ENCODE results near the gene OTOF.

Gene OTOF

GRCh38 chr2:26466662-26467310, 11.1 kb downstream of the OTOF start:
- in situ Hi-C loops (cut with MboI; ENCODE audit: low sequenced_read_pairs), result no loop called here

- in situ Hi-C loops (cut with MboI; ENCODE audit: low sequenced_read_pairs), result no loop called here
Measured at GRCh38 chr2:26465981-26466471, 11.9 kb downstream of the OTOF start.

- in situ Hi-C loops (cut with MboI; ENCODE audit: low sequenced_read_pairs), result no loop called here
Measured at GRCh38 chr2:26465266-26465925, 12.5 kb downstream of the OTOF start.

GRCh38 chr2:26464390-26465265, 13.3 kb downstream of the OTOF start:
- in situ Hi-C loops (cut with MboI; ENCODE audit: low sequenced_read_pairs), result no loop called here

GRCh38 chr2:26463244-26464192, 14.4 kb downstream of the OTOF start:
- in situ Hi-C loops (cut with MboI; ENCODE audit: low sequenced_read_pairs), result no loop called here

- in situ Hi-C loops (cut with MboI; ENCODE audit: low sequenced_read_pairs), result no loop called here
Measured at GRCh38 chr2:26462511-26463243, 15.2 kb downstream of the OTOF start.

GRCh38 chr2:26462100-26462499, 15.8 kb downstream of the OTOF start:
- in situ Hi-C loops (cut with MboI; ENCODE audit: low sequenced_read_pairs), result no loop called here

- in situ Hi-C loops (cut with MboI; ENCODE audit: low sequenced_read_pairs), result no loop called here
Measured at GRCh38 chr2:26461601-26462023, 16.3 kb downstream of the OTOF start.

- in situ Hi-C loops (cut with MboI; ENCODE audit: low sequenced_read_pairs), result no loop called here
Measured at GRCh38 chr2:26460613-26461031, 17.3 kb downstream of the OTOF start.

- in situ Hi-C loops (cut with MboI; ENCODE audit: low sequenced_read_pairs), result no loop called here
Measured at GRCh38 chr2:26459991-26460612, 17.8 kb downstream of the OTOF start.

GRCh38 chr2:26458365-26459042, 19.4 kb downstream of the OTOF start:
- in situ Hi-C loops (cut with MboI; ENCODE audit: low sequenced_read_pairs), result no loop called here

- in situ Hi-C loops (cut with MboI; ENCODE audit: low sequenced_read_pairs), result no loop called here
Measured at GRCh38 chr2:26457695-26458364, 20.1 kb downstream of the OTOF start.

GRCh38 chr2:26457251-26457666, 20.7 kb downstream of the OTOF start:
- in situ Hi-C loops (cut with MboI; ENCODE audit: low sequenced_read_pairs), result no loop called here

- in situ Hi-C loops (cut with MboI; ENCODE audit: low sequenced_read_pairs), result no loop called here
Measured at GRCh38 chr2:26456440-26457250, 21.3 kb downstream of the OTOF start.

GRCh38 chr2:26455670-26456439, 22.1 kb downstream of the OTOF start:
- in situ Hi-C loops (cut with MboI; ENCODE audit: low sequenced_read_pairs), result no loop called here

GRCh38 chr2:26455037-26455669, 22.8 kb downstream of the OTOF start:
- in situ Hi-C loops (cut with MboI; ENCODE audit: low sequenced_read_pairs), result no loop called here
